Activated B cell treated with CpG ODN at 0.5 μM for 24 hours (primary cell): ENCODE data around the gene CFAP99. TPM values are rescaled to one million over a fixed set of nuclear protein-coding genes. Genes with fewer than 3 reads are reported as not detected.
A peak's percentile ranks its signal among the peaks of the same experiment; 100 is the strongest.

Source experiments
- ATAC-seq: fragments of 200-7000 bp; cut with Tn5 transposase; one replicate; pipeline ENCODE4 v1.10.0; 2021; ENCODE audit warnings: low read depth, mild to moderate bottlenecking, moderate library complexity
- CTCF ChIA-PET: fragments of 350-600 bp; sonication (Branson Sonifier 250); formaldehyde crosslinking; loops from one replicate; lab custom pipeline; 2021; ENCODE audit warnings: antibody characterized with exemption; lab: Charles Lee
- POLR2A ChIA-PET: fragments of 350-600 bp; sonication (Branson Sonifier 250); formaldehyde crosslinking; loops from one replicate; lab custom pipeline; 2021; ENCODE audit warnings: antibody characterized with exemption; lab: Charles Lee
- DNase-seq: peaks from one replicate; pipeline ENCODE4 v3.0.0; 2022
- H3K27ac Mint-ChIP-seq: one replicate; pipeline ENCODE4 v1.8.0; 2020; ENCODE audit warnings: mixed read lengths
- H3K27me3 Mint-ChIP-seq: one replicate; pipeline ENCODE4 v1.8.0; 2021; ENCODE audit warnings: mixed read lengths
- H3K36me3 Mint-ChIP-seq: one replicate; pipeline ENCODE4 v1.8.0; 2021; ENCODE audit warnings: low read depth, mixed read lengths
- H3K4me1 Mint-ChIP-seq: one replicate; pipeline ENCODE4 v1.8.0; 2021; ENCODE audit warnings: mixed read lengths
- H3K4me3 Mint-ChIP-seq: one replicate; pipeline ENCODE4 v1.8.0; 2020; ENCODE audit warnings: mild to moderate bottlenecking, mixed read lengths
- H3K9me3 Mint-ChIP-seq: one replicate; pipeline ENCODE4 v1.8.0; 2020; ENCODE audit warnings: mixed read lengths
- CTCF ChIP-seq: fragments of 200-600 bp; IDR thresholded peaks from one replicate; pipeline ENCODE4 v1.8.0; 2022; ENCODE audit warnings: antibody characterized with exemption, mild to moderate bottlenecking
- intact Hi-C: fragments of 100-400 bp; cut with micrococcal nuclease; formaldehyde crosslinking; loops from one replicate; pipeline ENCODE4 v1.15.1; 2024
- total RNA-seq: library from RNA; stranded (reverse); gene quantifications from 2 replicates; pipeline ENCODE4 v1.2.3, GENCODE V29; 2022

CFAP99 gene
- total RNA-seq, 1 donor from 2014 or later, result not detected

DNA sequence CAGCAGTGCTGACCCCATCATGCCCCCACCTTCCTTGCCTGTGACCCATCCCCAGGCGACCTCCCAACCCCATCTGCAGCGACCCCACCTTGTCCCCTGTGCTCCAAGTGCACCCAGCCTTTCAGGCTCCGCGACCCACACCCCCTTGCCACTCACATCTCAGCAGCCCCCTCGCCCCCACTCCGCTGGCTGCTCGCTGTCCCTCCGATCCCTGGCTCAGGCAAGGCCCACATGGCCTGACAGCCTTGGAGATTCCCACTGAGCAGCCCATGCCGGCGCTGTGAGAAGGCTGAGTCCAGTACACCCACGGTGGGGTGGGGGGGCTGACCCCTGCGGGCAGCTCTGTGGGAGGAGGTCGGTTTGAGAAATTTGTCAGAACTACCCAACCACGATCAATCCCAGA lies 9.4 kb upstream of the CFAP99 start:
- CTCF ChIA-PET, result no interaction called here

DNA sequence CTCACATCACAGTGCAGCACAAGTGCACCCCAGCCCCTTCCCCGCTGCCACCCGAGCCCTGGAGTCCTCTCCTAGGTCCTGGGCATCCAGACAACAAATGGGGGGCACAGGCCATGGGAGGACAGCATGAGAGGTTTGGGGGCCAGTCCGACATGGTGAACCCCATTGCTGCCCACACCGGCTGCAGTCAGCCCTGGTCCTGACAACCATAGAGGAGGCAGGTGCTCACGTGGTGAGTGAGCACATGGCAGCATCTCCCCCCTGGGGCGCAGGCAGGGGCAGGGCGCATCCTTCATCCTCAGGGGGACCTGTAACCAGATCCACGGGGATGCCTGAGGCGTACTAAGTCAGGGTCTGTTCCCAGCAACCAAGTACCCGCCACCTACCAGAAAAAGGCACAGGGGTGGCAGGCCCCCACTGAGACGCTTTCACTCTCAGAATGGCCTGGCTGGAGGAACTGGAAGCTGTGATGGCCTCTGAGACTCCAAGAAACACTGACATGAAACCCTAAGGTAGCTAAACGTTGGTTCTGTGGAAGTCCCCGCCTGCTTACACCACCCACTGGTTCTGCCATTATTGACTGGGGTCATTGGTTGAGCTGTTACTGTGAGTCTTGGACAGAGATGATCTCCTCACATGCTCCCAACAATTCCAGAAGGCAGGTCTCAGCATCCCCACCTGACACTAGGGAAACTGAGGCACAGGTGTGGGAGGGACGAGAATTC lies 6.8 kb upstream of the CFAP99 start:
- peak overlapping the region; percentile 81 for H3K4me3 Mint-ChIP-seq
- ATAC-seq (no peak), DNase-seq (no peak)
- H3K27ac Mint-ChIP-seq, result peak overlapping the region; percentile 73
- no peak for TF ChIP-seq CTCF
- peaks cover 30% of the 10 kb centered on the region for H3K4me1 Mint-ChIP-seq
- no peaks in the 10 kb centered on the region for H3K36me3 Mint-ChIP-seq
- H3K27me3 Mint-ChIP-seq, result peaks cover 13% of the 10 kb centered on the region
- intact Hi-C loops, result loop anchor here (2.0 to 10.0 kb wide), 3 partner anchors 21 to 523 kb away; partner anchors contain the start of gene NELFA
- CTCF ChIA-PET, result interaction anchor here (0.8 to 2.1 kb wide), 4 partner anchors 30 to 191 kb away, joined by 3 to 8 read pairs (median 6); partner anchors contain the start of genes HAUS3 and POLN
- POLR2A ChIA-PET, result interaction anchor here (0.6 to 2.7 kb wide), 6 partner anchors 19 to 551 kb away, joined by 3 to 22 read pairs (median 9); partner anchors contain the start of genes GRK4, HAUS3, MXD4 and NOP14
- no peaks in the 10 kb centered on the region for H3K9me3 Mint-ChIP-seq

More for the DNA sequence above, 9.4 kb upstream of the CFAP99 start:
- POLR2A ChIA-PET, result no interaction called here
- H3K9me3 Mint-ChIP-seq, result no peaks in the 10 kb centered on the region
- no peaks in the 10 kb centered on the region for H3K36me3 Mint-ChIP-seq
- intact Hi-C loops, result no loop called here
- ATAC-seq, result no peak
- no peak for DNase-seq
- no peak overlapping the region for H3K27ac Mint-ChIP-seq
- peaks cover 10% of the 10 kb centered on the region for H3K27me3 Mint-ChIP-seq
- peaks cover 22% of the 10 kb centered on the region for H3K4me1 Mint-ChIP-seq
- no peak overlapping the region for H3K4me3 Mint-ChIP-seq
- no peak for TF ChIP-seq CTCF

DNA sequence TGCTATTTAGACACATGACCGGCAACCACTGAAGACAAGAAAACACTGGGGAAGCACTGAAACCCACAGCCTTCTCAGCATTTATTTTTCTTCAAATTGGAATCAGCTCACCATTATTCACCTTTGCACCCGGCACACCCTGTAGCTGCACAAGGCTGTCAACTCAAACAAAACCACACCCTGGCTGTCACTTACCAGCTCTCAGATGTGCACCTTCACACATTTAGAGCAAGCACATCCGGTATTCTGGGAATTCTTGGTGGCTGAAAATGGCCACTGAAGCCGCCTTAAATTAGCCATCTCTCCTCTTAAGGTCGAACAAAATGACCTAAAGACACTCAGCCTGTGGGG lies 6.2 kb upstream of the CFAP99 start:
- peak; percentile 7 for ATAC-seq
- DNase-seq, result no peak
- Mint-ChIP-seq H3K36me3 (no peaks in the 10 kb centered on the region), H3K9me3 (no peaks in the 10 kb centered on the region), H3K27me3 (peaks cover 13% of the 10 kb centered on the region), H3K27ac (peak overlapping the region; percentile 73), H3K4me3 (peak overlapping the region; percentile 81), H3K4me1 (peaks cover 33% of the 10 kb centered on the region)
- POLR2A ChIA-PET, result interaction anchor here (0.6 to 2.7 kb wide), 6 partner anchors 20 to 551 kb away, joined by 3 to 22 read pairs (median 9); partner anchors contain the start of genes GRK4, HAUS3, MXD4 and NOP14
- intact Hi-C loops, result loop anchor here (2.0 to 10.0 kb wide), 3 partner anchors 22 to 522 kb away; partner anchors contain the start of gene NELFA
- no peak for TF ChIP-seq CTCF
- CTCF ChIA-PET, result interaction anchor here (0.8 to 2.1 kb wide), 4 partner anchors 29 to 192 kb away, joined by 3 to 8 read pairs (median 6); partner anchors contain the start of genes HAUS3 and POLN

GRCh38 chr4:2412885-2413716 lies 5.7 kb upstream of the CFAP99 start:
- peaks cover 13% of the 10 kb centered on the region for H3K27me3 Mint-ChIP-seq
- H3K27ac Mint-ChIP-seq, result peak overlapping the region; percentile 73
- peak; percentile 70 for ATAC-seq
- no peaks in the 10 kb centered on the region for H3K9me3 Mint-ChIP-seq
- peak overlapping the region; percentile 81 for H3K4me3 Mint-ChIP-seq
- peak; percentile 55 for DNase-seq
- intact Hi-C loops, result loop anchor here (2.0 to 10.0 kb wide), 3 partner anchors 22 to 522 kb away; partner anchors contain the start of gene NELFA
- peaks cover 38% of the 10 kb centered on the region for H3K4me1 Mint-ChIP-seq
- POLR2A ChIA-PET, result interaction anchor here (0.8 to 2.7 kb wide), 6 partner anchors 20 to 550 kb away, joined by 3 to 22 read pairs (median 8); partner anchors contain the start of genes GRK4, HAUS3, MXD4 and NOP14
- TF ChIP-seq CTCF, result no peak
- no peaks in the 10 kb centered on the region for H3K36me3 Mint-ChIP-seq
- CTCF ChIA-PET, result interaction anchor here (0.6 to 2.1 kb wide), 5 partner anchors 29 to 193 kb away, joined by 3 to 8 read pairs (median 4); partner anchors contain the start of genes HAUS3 and POLN
